HG03354 (cell line): ENCODE data around the gene PDXK.

Experiments
- ATAC-seq: cut with Tn5 transposase; IDR thresholded peaks from one replicate; pipeline ENCODE4 v1.9.1; 2021; ENCODE audit warnings: mild to moderate bottlenecking; ENCODE audit not compliant: unreplicated experiment, poor library complexity, severe bottlenecking

The PDXK gene

DNA sequence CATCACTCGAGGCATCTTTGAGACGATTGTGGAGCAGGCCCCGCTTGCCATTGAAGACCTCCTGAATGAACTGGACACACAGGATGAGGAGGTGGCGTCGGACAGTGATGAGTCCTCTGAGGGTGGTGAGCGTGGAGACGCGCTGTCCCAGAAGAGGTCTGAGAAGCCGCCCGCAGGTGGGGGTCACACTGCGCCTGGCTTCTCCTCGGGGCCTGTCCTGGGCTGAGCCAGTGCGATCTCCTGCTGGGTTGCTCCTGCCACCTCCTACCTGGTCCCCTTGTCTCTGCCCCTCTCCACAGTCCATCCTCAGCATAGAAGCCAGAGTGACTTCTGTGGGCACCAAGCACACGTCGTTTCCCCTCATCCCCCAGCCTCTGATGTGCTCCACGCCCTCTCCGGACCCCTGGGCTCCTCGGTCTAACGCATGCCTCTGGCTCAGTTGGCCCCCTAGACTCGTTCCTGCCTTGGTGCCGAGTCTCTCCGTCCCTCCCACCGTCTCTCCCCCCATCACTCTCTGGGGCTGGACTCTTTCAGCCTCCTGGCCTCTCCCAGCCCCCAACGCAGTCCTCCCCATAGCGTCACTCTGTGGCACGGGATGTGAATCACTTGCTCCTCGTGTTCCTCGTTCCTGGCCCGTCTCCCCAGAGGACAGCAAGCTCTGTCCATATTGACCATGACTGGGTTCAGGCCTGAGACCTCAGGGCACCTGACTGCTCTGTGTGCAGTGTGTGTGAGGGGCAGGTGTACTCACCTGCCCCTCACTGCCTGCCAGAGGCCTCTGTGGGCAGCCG, 79.2 kb downstream of the PDXK start:
- no peak for ATAC-seq

DNA sequence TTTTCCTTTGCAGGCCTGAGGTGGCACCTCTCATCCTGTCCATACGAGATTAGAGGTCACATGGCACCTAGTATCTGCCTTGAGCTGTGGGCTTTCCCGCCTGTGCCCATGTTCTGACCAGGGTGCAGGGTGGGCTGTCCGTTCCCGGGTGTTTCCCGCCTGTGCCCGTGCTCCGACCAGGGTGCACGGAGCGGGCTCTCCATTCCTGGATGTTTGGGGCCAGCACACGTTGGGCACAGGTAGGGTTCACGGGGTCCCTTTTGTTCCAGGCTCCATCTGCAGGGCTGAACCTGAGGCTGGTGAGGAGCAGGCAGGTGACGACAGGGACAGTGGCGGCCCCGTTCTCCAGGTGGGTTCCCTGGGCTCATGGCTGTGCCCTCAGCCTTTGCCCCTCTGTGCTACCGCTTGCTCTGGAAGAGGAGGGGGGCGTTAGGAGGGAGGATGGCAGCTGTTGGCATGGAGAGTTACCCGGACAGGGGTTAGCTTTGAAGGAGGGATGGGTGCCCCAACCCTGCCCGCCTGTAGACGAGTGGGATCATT, 80.4 kb downstream of the PDXK start:
- no peak for ATAC-seq

DNA sequence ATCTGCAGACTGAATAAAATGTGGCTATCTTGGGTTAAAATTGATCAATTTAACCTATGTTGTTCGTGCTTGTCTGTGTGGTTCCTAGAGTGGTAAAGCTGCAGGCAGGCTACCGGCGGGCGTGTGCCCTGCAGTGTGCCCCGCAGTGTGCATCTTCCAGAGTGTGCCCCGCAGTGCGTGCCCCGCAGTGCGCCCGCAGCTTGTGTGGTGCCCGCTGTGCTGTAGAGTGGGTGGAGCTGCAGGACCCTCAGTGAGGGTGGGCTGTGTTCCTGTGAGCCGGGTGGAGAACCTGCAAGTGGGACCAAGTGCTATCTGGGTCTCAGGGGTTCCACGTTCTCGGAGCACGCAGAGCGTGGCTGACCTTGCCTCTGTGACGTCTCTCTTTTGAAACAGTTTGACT, 81.2 kb downstream of the PDXK start:
- ATAC-seq: no peak

DNA sequence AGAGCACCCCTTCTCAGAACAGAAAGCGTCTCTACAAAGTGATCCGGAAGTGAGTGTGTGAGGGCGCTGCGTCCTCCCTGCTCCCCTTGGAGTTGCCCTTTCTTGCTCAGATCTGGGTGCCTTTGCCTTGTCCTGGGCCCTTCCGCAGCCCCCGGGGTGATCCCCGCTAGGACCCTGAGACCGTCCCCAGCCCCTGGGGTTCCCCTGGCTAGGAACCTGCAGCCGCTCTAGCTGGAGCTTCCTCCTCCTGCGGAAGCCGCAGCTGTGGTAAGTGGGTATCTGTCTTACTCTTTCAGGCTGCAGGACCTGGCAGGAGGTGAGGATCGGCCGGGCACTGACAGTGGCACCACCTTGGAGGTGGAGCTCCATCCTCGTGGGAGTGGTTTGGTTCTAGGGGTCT, 81.6 kb downstream of the PDXK start:
- no peak for ATAC-seq

DNA sequence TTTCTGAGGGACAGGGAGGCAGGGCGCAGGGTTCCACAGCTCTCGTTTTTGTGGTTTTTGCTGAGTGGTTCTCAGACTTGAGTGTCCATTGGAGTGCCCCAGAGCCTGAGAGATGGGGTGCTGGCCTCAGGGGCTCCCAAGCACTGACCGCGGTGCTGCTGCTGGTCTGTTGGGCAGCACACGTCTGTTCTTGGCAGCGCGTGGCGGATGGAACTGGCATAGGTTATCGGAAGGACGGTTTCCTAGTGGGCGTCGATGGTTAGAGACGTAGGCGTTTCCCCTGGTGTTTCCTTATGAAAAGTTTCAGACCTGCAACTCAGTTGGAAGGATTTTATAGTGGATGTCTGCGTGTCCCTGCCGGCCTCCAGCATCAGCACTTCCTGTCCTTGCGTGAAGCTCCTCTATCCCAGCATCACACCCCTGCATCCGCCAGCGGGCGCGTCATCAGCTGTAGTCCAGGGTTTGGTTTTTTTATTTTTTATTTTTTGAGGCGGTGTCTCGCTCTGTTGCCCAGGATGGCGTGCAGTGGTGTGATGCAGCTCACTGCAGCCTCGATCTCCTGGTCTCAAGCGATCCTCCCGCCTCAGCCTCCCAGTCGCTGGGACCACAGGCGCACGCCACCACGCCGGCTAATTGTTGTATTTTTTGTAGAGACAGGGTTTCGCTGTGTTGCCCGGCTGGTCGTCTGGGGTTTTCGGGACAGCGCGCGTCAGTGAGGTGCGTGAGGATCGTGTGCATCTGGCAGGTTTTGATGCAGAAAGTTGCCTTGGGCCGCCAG, 82.3 kb downstream of the PDXK start:
- ATAC-seq: no peak

DNA sequence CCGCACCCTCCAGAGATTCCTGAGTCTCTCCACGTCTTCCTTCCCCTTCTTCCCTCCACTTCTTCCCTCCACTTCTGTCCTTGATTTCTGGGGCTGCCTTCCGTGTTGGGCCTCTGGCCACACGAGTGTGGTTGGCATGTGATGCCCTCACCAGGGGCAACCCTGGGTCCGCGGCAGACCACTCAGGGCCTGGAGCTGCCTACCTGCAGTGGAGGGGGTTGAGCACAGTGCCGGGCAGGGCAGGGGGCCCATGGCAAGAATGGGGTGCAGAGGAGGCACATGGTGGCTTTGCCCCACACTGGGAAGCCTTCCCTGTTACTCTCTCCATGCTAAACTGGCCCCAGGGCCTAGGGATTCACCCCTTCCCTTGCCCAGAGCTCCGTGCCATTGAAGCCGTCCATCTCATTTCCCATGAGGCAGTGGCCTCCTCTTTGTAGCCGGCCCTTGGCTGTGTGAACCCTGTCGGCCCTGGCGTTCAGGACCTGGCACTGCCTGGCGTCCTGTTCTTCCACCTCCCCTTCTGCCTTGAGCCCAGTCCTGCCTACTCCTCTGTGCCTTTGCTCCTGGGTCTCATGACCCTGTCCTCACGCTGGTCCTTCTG, 83.9 kb downstream of the PDXK start:
- ATAC-seq: no peak

DNA sequence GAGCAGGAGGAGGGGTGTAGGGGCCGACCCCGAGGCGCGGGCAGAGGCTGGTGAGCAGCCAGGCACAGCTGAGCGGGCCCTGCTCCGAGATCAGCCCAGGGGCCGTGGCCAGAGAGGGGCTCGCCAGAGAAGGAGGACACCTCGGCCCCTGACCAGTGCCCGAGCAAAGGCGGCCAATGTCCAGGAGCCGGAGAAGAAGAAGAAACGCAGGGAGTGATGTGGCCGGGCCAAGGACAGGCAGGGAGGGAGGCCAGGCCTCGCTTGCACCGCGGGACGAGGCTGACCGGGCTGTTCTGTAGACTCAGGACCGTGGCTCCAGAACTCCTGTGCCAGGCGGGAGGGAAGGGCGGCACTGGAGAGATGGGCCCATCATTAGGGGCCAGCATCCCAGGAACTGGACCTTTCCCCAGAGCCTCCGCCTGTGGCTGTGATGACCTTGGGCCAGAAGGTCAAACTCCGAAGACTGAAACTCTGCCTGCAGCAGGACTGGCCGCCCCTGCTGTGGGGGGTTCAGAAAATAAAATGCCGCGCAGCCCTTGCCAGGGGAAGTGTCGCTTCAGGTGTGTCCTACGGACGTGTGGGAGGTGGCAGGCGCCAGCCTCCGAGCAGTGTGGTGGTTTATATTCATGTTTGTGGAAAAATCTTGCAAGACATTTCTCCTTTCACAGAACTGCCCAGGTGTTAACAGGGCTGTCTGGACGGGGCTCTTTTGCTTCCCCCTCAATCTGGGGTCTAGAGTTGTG, 84.8 kb downstream of the PDXK start:
- ATAC-seq: no peak

DNA sequence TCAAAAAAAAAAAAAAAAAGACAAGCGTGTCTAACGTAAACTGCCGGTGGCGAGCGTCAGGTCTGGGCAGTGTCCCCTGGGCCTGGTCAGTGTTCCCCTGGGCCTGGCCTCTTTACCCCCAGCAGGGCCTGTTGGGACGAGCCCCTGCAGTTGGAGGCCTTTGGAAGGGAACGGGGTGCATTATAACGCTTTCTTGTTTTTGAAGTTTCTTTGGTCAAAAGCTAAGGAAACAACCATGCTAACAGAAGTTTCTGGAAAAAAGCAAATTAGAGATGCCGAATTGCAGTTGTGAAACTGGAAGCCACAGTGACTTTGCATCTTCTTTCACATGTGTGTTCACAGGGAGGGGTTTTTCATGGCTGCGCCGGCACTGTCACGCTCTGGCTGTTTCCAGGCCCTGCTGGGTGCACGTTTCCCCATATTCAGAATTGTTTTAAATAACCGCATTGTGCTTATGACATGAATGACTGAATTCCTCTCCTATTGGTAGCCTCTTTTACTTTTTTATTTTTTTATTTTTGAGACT, 86.4 kb downstream of the PDXK start:
- peak; percentile 89 for ATAC-seq

DNA sequence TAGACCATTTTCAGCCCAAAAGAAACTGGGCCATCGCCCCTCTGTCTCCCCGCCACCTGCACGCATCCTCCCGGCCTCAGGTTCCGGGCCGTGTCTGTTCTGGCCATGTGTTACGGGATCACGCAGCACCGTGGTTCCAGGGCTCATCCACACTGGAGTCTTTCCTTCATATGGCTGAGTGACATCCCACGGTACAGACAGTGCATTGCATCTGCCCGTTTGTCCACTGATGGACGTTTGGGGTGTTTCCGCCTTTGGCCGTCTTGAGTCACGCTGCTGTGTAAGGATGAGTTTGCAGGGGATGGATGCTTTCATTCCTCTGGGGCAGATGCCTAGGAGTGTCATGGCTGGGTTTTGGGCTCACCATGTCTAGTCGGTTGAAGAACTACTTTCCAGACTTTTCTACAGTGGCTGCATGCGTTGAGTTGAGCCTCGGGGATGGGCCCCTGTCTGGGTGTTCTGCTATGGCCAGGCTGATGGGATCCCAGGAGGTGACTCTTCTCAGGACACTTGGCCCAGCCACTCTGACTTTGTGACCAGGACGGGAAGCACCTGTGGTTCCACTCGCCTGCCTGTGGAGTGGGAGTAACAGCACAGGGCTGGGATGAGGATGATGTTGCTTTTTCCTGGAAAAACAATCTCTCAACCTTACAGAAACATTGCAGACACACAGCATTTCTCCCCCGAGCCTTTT, 87.2 kb downstream of the PDXK start:
- ATAC-seq: no peak

DNA sequence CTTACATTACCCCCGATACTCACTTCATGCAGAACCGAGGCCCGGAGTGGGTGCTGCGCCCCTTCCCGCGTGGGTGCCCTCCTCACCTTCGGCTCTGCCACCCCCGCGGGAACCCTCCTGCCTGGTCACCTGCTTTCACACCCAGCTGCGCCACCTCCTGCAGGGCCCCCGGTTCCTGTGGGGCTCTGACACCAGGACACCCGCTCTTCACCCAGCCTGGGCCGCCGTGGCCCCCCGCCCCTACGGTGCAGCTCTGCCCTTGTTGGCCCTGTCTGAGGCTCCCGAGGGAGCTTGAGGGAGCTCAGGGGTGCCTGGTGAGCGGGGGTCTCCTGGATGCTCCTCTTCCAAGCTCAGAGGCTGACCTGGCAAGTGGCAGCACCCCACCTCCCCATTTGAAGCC, 89.4 kb downstream of the PDXK start:
- no peak for ATAC-seq

DNA sequence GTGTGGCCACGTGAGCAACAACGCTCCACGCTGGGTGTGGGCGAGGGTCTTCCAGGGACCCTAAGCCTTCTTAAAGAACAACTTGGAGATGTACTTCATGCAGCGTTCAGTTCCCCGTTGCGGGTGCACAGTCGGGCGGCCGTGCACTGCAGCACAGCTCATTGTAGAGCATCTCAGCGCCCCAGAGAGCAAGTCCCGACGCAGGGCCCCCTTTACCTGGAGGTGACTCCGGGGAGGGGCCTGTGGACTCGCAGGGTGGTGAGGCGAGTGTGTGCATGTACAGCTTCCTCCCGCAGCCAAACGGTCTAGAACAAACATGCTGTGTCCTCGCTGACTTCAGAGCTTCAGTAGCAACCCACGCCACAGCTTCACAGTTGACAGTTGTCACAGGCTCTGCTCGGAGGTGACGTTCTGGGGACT, 89.9 kb downstream of the PDXK start:
- ATAC-seq: no peak

DNA sequence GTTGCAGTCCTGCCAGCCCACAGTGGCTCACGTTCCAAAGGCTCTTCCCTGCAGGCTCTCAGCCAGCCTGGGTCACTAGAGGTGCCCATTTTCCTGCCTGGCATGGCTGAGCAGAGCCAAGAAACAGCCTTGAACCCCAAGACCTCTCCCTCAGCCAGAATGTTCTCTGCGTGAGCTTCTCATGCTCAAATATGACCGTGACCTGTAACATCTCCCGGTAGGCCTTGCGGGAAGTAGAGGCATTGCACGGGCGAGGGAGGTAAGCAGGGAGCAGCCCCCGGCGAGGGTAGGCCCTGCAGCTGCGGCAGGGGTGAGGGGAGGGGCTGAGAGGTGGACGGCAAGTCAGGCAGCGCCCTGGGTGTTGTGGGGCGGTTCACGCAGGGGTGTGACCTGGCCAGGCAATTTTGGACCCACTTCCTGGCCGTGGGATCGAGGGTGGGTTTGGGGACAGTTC, 90.4 kb downstream of the PDXK start:
- ATAC-seq: no peak

DNA sequence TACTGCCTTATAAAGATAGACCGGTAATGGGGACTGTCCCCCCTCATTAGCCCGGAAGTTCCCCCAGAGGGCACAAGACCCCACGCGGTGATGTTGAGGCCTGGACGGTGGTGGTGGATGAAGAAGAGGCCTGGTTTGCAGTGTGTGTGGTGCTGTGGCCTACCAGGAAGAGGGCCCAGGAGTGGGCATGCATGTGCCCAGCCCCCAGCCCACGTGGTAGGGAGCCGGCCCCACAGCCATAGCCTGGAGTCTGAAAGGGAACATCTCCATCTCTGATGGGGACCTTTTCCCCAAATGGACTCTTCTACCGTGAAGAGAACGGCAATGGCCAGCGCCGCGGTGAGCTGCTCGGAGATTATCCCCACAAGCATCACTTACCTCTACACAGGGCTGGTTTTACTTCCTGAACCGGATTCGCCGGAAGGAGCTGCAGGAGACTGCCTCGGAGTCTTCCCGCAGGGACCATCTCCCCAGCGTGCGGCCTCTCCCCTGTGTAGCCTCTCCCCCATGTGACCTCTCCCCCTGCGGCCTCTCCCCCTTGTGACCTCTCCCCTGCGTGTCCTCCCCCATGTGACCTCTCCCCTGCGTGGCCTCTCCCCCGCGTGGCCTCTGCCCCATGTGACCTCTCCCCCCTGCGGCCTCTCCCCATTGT, 91.0 kb downstream of the PDXK start:
- ATAC-seq: no peak

DNA sequence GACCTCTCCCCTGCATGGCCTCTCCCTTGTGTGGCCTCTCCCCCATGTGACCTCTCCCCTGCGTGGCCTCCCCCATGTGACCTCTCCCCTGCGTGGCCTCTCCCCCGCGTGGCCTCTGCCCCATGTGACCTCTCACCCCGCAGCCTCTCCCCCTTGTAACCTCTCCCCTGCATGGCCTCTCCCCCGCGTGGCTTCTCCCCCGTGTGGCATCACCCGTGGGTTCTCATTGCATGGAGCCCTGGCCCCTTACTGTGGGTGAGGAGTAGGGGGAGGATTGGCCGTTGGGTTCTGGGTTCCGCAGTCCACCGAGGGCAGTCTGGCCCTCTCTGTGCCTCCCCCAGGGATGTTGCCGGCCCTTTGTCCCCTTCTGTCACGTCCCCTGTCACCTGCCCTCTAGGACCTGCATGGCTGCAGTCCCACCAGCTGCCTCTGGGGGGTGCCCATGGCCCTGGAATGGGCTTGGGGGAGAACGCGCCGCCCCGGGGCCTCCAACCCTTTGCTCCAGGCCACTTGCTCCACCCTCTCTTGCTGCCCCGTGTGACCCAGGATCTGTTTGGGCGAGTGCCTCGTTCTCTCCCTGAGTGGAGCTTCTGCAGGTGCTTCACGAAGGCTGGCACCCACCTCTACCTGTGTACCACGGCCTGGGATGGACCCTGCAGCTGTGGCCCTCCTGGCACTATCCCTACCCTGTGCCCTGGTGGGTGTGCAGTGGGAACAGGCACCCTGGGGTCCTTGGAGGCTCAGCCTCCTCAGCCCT, 91.8 kb downstream of the PDXK start:
- peak; percentile 77 for ATAC-seq

DNA sequence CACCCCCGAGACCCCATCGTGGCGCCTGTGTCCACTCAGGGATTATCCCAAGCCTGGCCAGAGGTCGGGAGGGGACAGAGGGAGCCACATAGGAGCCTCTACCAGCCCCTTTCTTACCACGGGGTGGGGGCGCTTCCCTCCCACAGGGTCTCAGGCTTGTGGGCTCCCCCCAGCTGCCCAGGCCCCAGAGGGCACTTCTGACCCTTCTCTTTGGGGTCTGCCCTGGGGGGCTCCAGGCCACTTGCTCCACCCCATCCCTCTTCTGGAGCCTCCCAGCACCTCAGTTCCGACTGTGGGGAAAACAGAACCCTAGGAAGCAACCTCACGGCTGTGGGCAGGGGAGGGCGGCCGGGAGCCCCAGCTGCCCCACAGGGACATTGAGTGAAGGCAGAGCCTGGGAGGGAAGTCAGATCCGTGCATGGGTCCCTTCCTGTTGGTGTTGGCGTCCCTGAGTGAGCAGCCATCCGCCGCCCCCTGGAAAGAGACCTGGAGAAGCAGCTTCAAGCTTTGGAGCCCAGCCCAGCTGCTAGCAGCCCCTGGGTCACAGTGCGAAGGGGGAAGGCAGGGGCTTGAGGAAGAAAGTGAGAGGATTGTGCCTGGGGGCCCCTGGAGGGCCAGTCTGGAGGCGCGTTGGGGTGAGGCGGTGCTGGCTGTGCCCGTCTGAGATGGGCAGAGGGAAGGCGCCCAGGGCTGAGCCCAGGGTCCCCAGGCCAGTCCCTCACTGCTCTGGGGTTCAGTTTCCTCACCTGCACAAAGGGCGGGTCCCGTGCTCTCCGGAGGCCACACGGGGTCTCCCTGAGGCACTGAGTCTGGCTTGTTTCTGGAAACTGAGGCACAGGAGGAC, 92.6 kb downstream of the PDXK start:
- no peak for ATAC-seq
